ENCODE measurements around the gene CNPY1.

- no peak for TF ChIP-seq POLR2A (IDR thresholded peaks at IDR 0.05)
- TF ChIP-seq, protein P1, sequence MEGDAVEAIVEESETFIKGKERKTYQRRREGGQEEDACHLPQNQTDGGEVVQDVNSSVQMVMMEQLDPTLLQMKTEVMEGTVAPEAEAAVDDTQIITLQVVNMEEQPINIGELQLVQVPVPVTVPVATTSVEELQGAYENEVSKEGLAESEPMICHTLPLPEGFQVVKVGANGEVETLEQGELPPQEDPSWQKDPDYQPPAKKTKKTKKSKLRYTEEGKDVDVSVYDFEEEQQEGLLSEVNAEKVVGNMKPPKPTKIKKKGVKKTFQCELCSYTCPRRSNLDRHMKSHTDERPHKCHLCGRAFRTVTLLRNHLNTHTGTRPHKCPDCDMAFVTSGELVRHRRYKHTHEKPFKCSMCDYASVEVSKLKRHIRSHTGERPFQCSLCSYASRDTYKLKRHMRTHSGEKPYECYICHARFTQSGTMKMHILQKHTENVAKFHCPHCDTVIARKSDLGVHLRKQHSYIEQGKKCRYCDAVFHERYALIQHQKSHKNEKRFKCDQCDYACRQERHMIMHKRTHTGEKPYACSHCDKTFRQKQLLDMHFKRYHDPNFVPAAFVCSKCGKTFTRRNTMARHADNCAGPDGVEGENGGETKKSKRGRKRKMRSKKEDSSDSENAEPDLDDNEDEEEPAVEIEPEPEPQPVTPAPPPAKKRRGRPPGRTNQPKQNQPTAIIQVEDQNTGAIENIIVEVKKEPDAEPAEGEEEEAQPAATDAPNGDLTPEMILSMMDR (IDR thresholded peaks at IDR 0.05), result no peak
- no peak for TF ChIP-seq POLR2AphosphoS5 (IDR thresholded peaks at IDR 0.05)
Observed at GRCh38 chr7:155577509-155577905, 31.1 kb upstream of the CNPY1 start.

Measured in breast epithelium (tissue), 3 donors.